HUES48 (cell line): ENCODE data around the gene PRSS22.

ENCODE experiments used
- H3K27ac ChIP-seq: one replicate; pipeline ENCODE4 v1.7.0; 2013; ENCODE audit warnings: low read depth, low read length, inconsistent platforms
- H3K27me3 ChIP-seq: 2 replicates; pipeline ENCODE4 v1.6.1; 2013; ENCODE audit warnings: mild to moderate bottlenecking, low read length; ENCODE audit not compliant: control insufficient read depth, insufficient read depth
- H3K36me3 ChIP-seq: 2 replicates; pipeline ENCODE4 v1.6.1; 2013; ENCODE audit warnings: low read length; ENCODE audit not compliant: control insufficient read depth, insufficient read depth
- H3K4me1 ChIP-seq: 2 replicates; pipeline ENCODE4 v1.6.1; 2013; ENCODE audit warnings: mild to moderate bottlenecking, low read length; ENCODE audit not compliant: control insufficient read depth, insufficient read depth
- H3K4me3 ChIP-seq: 2 replicates; pipeline ENCODE4 v1.5.1; 2013; ENCODE audit warnings: mild to moderate bottlenecking, low read depth, low read length
- H3K9ac ChIP-seq: 2 replicates; pipeline ENCODE4 v1.6.1; 2013; ENCODE audit warnings: mild to moderate bottlenecking, low read depth, low read length, moderate library complexity
- H3K9me3 ChIP-seq: 2 replicates; pipeline ENCODE4 v1.6.1; 2013; ENCODE audit warnings: low read length; ENCODE audit not compliant: control insufficient read depth, insufficient read depth

The PRSS22 gene

GRCh38 chr16:2834968-2835367 is 23.0 kb downstream of the PRSS22 start:
- peak overlapping the region; percentile 86 for H3K27ac ChIP-seq

DNA sequence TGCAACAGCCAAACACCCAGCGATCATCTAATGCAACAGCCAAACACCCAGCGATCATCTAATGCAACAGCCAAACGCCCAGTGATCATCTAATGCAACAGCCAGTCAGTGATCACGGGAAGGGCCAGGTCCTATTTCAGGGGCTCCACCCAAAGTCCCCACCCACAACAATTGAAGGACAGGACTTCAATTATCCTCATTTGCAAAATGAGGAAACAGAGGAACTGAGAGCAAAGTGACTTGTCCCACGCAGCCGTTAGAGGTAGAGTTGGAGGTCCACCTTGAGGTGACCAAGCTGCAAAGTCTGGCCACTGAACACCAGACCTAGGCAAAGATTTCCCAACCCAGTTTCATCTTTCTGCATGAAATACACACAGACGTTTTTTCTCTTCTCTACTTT is 24.2 kb downstream of the PRSS22 start:
- Histone ChIP-seq H3K27ac (no peak overlapping the region), H3K9ac (no peak overlapping the region), H3K9me3 (no peaks in the 10 kb centered on the region), H3K4me3 (no peak overlapping the region), H3K4me1 (peaks cover 6% of the 10 kb centered on the region), H3K36me3 (no peaks in the 10 kb centered on the region), H3K27me3 (no peaks in the 10 kb centered on the region; the same call in 1 of the 2 replicates)

More at GRCh38 chr16:2834968-2835367, 23.0 kb downstream of the PRSS22 start:
- Histone ChIP-seq H3K27me3 (no peaks in the 10 kb centered on the region; the same call in 1 of the 2 replicates), H3K4me1 (peaks cover 6% of the 10 kb centered on the region), H3K9me3 (no peaks in the 10 kb centered on the region), H3K36me3 (no peaks in the 10 kb centered on the region), H3K4me3 (no peak overlapping the region), H3K9ac (no peak overlapping the region)

- no peak overlapping the region for H3K4me3 ChIP-seq
- H3K27ac ChIP-seq = no peak overlapping the region
Measured at GRCh38 chr16:2831203-2831602, 26.8 kb downstream of the PRSS22 start.

DNA sequence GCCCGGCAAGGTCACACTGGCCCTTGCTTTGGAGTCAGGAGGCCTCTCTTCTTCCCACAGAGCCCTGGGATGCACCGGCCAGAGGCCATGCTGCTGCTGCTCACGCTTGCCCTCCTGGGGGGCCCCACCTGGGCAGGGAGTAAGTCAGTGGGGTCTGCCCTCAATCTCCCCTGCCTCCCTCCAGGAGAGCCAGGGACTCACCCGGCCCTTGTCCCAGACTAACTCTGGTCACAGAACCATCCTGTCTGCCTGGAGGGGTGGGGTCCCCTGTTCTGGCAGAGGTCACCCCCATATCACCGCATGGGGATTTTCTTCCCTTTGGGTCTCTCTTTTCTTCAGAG is 27.6 kb downstream of the PRSS22 start:
- no peak overlapping the region for H3K9ac ChIP-seq
- H3K36me3 ChIP-seq = no peaks in the 10 kb centered on the region
- H3K4me1 ChIP-seq = no peaks in the 10 kb centered on the region
- no peak overlapping the region for H3K27ac ChIP-seq
- H3K9me3 ChIP-seq = no peaks in the 10 kb centered on the region
- no peak overlapping the region for H3K4me3 ChIP-seq
- no peaks in the 10 kb centered on the region for H3K27me3 ChIP-seq

More at GRCh38 chr16:2831203-2831602, 26.8 kb downstream of the PRSS22 start:
- H3K4me1 ChIP-seq = peaks cover 6% of the 10 kb centered on the region
- no peaks in the 10 kb centered on the region for H3K36me3 ChIP-seq
- no peaks in the 10 kb centered on the region for H3K27me3 ChIP-seq
- no peaks in the 10 kb centered on the region for H3K9me3 ChIP-seq
- no peak overlapping the region for H3K9ac ChIP-seq

DNA sequence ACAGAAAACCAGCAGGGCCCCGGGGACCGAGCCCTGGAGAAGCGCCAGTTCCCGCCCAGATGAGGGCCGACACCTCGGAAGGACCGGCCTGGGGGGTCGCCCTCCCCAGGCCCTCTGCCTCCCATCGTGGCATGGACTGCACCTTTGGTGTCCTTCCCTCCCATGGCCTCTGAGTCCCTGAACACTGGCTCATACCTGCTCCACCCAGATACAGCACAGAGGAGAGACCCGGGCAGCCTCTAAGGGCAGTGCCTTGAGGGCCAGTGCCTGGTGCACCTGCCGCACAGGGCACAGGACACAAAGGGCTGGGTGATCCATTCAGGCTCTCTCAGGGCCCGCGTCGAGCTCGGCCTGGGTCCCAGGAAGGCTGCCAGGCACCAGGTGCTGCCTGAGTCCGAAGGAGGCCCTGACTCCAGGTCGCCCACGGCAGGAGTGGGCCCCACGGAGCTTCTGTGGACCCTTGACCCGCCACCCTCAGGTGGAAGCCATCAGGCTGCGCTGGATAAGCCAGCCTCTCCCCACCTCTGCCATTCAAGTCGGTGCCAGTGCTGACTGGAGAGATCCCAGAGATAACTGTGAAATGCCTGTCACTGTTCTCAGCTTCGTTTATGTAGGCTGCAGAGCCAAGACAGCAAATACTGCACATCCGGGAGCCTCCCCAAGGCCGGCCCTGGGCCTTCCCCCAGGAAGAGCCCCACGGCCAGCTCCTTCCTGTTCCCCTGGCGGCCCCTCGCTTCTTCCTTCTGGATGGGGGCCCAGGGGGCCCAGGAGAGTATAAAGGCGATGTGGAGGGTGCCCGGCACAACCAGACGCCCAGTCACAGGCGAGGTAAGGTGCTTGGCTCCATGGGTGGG is 28.2 kb downstream of the PRSS22 start, which contains the start of gene ZG16B:
ZG16B (plus strand) TSS at position 803 of the 854 bp plus-strand sequence. CDS start 139 bp downstream, outside the sequence.
- Histone ChIP-seq H3K27ac (no peak within 1 kb of the TSS), H3K4me1 (no peaks in the 10 kb centered on the region), H3K9ac (no peak within 1 kb of the TSS), H3K9me3 (no peaks in the 10 kb centered on the region), H3K27me3 (no peaks in the 10 kb centered on the region), H3K36me3 (no peaks in the 10 kb centered on the region), H3K4me3 (no peak within 1 kb of the TSS)

GRCh38 chr16:2828876-2829430 is 29.0 kb downstream of the PRSS22 start:
- Histone ChIP-seq H3K36me3 (no peaks in the 10 kb centered on the region), H3K27ac (no peak overlapping the region), H3K9ac (no peak overlapping the region), H3K9me3 (no peaks in the 10 kb centered on the region), H3K27me3 (no peaks in the 10 kb centered on the region), H3K4me1 (no peaks in the 10 kb centered on the region), H3K4me3 (no peak overlapping the region)

DNA sequence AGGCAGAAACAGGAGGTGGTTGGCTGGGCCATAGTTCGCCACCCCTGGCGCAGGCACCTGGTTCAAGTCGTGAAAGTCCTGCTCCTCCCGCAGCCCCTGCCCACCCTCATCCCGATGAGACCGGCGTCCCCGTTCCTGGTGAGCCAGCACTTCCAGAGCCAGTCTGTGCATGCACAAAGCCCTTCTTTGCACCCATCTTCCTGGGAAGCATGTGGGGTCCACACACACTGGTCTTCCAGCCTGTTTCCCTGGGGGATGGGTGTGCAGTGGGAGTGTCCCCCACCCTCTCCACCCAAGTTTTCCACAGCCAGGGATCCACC is 29.5 kb downstream of the PRSS22 start:
- no peaks in the 10 kb centered on the region for H3K36me3 ChIP-seq
- H3K4me3 ChIP-seq = no peak overlapping the region
- H3K9ac ChIP-seq = no peak overlapping the region
- H3K9me3 ChIP-seq = no peaks in the 10 kb centered on the region
- no peaks in the 10 kb centered on the region for H3K4me1 ChIP-seq
- H3K27me3 ChIP-seq = no peaks in the 10 kb centered on the region
- no peak overlapping the region for H3K27ac ChIP-seq

- Histone ChIP-seq H3K9me3 (no peaks in the 10 kb centered on the region), H3K9ac (no peak overlapping the region), H3K27ac (no peak overlapping the region), H3K36me3 (no peaks in the 10 kb centered on the region), H3K4me3 (no peak overlapping the region), H3K4me1 (no peaks in the 10 kb centered on the region), H3K27me3 (no peaks in the 10 kb centered on the region)
Measured at GRCh38 chr16:2827831-2828520, 30.0 kb downstream of the PRSS22 start.

- H3K36me3 ChIP-seq = no peaks in the 10 kb centered on the region
- H3K27ac ChIP-seq = no peak overlapping the region
- H3K4me1 ChIP-seq = no peaks in the 10 kb centered on the region
- H3K27me3 ChIP-seq = no peaks in the 10 kb centered on the region
- no peak overlapping the region for H3K9ac ChIP-seq
- no peak overlapping the region for H3K4me3 ChIP-seq
- H3K9me3 ChIP-seq = no peaks in the 10 kb centered on the region
Measured at GRCh38 chr16:2827374-2827791, 30.6 kb downstream of the PRSS22 start.

- Histone ChIP-seq H3K27me3 (no peaks in the 10 kb centered on the region), H3K4me1 (no peaks in the 10 kb centered on the region), H3K27ac (no peak overlapping the region), H3K36me3 (no peaks in the 10 kb centered on the region), H3K9me3 (no peaks in the 10 kb centered on the region), H3K4me3 (no peak overlapping the region), H3K9ac (no peak overlapping the region)
Measured at GRCh38 chr16:2826591-2827373, 31.2 kb downstream of the PRSS22 start.
